Stomach (tissue), 19 donors: ENCODE data around the gene CDC16. TPM values are rescaled to one million over a fixed set of nuclear protein-coding genes. Genes with fewer than 3 reads are reported as not detected.

Experiments
- DNase-seq, 2 donors: peaks; one replicate each; pipeline versions ENCODE4 v3.0.0 to v3.0.0-alpha.2; 2013 to 2019
- H3K27ac ChIP-seq, 5 donors: fragments of 200-600 bp in 4 of 5; sonication (generic) in 4 of 5; one replicate each; pipeline ENCODE4 v1.5.1; 2013 to 2019; ENCODE audit warnings: mild to moderate bottlenecking in 1 of 5, moderate library complexity in 1 of 5
- H3K27me3 ChIP-seq, 3 donors: fragments of 200-600 bp; sonication (generic); one replicate each; pipeline ENCODE4 v1.5.1; 2017 to 2019; ENCODE audit warnings: mixed run types in 1 of 3
- H3K36me3 ChIP-seq, 4 donors: fragments of 200-600 bp; sonication (generic); 1 replicate in 3 of 4; 2 replicates in 1 of 4; pipeline ENCODE4 v1.5.1; 2016 to 2019
- H3K4me1 ChIP-seq, 4 donors: fragments of 200-600 bp; sonication (generic); one replicate each; pipeline ENCODE4 v1.5.1; 2016 to 2019
- H3K4me3 ChIP-seq, 4 donors: fragments of 200-600 bp; sonication (generic) in 3 of 4; one replicate each; pipeline ENCODE4 v1.5.1; 2016 to 2019; ENCODE audit warnings: mild to moderate bottlenecking in 1 of 4
- H3K9me3 ChIP-seq, 4 donors: fragments of 200-600 bp; sonication (generic); one replicate each; pipeline ENCODE4 v1.5.1; 2016 to 2019
- CTCF ChIP-seq, 7 experiments: fragments of 450-650 bp in 4 of 7; fragments of 200-600 bp in 3 of 7; sonication (generic) in 3 of 7; IDR thresholded peaks; one replicate each; pipeline ENCODE4 v1.5.1; 2016 to 2019; ENCODE audit warnings: antibody characterized with exemption in 7 of 7, control low read depth in 2 of 7, mild to moderate bottlenecking in 1 of 7
- EP300 ChIP-seq: sonication (generic); formaldehyde crosslinking; IDR thresholded peaks from one replicate; pipeline ENCODE4 v1.6.1; 2017; ENCODE audit warnings: antibody characterized with exemption
- POLR2A ChIP-seq, 4 donors: fragments of 450-650 bp; IDR thresholded peaks; one replicate each; pipeline ENCODE4 v1.6.1; 2016; ENCODE audit warnings: antibody characterized with exemption in 4 of 4, control low read depth in 2 of 4, mild to moderate bottlenecking in 1 of 4, moderate library complexity in 1 of 4
- POLR2AphosphoS5 ChIP-seq, 3 donors: sonication (generic); formaldehyde crosslinking; IDR thresholded peaks; one replicate each; pipeline ENCODE4 v1.6.1; 2016; ENCODE audit warnings: antibody characterized with exemption in 3 of 3
- WGBS, 5 donors: extraction: QIAGEN DNeasy Blood & Tissue Kit in 3 of 5; methylation state at CpG; one replicate each; pipeline versions ENCODE4 v1.1.5 to v1.1.7; 2013 to 2018; 5-methylcytosine and 5-hydroxymethylcytosine counted together
- intact Hi-C: fragments of 100-400 bp; cut with DNase I; formaldehyde crosslinking; loops from one replicate; pipeline ENCODE4 v1.15.1; 2023; ENCODE audit warnings: low total_unique reads
- long read RNA-seq, 10 donors: transcript quantifications; one replicate each; lab custom pipeline, GENCODE V29; 2026
- polyA plus RNA-seq, 3 donors: library from polyadenylated mRNA; stranded (reverse); fragments of 200-250 nt; gene quantifications; one replicate each; pipeline ENCODE4 v1.2.3, GENCODE V29; 2013
- total RNA-seq, 5 donors: library from RNA; depleted of rRNA; stranded (reverse); fragments of >200 nt; gene quantifications; one replicate each; pipeline versions ENCODE4 v1.1.0 to v1.2.3, GENCODE V29; 2014 to 2016
- donor health status: healthy with polysubstance abuse.
- donor health status: Bipolar disorder and iron deficiency.
- donor health status: healthy.

CDC16 gene
- total RNA-seq = 10 to 100 TPM; 63.0 to 98.5 (median 83.9) TPM
- 10 to 100 TPM; 49.3 to 51.4 (median 50.4) TPM for polyA plus RNA-seq
- long read RNA-seq, donor 1, partial matches to known transcripts = 0 of 5 reads
- long read RNA-seq, donor 1, other reads (novel, unspliced or antisense) = 0 of 5 reads
- long read RNA-seq, donor 2, partial matches to known transcripts = 0 of 6 reads
- long read RNA-seq, donor 2, other reads (novel, unspliced or antisense) = 0 of 6 reads
- long read RNA-seq, donor 3, partial matches to known transcripts = 0 of 4 reads
- long read RNA-seq, donor 3, other reads (novel, unspliced or antisense) = 0 of 4 reads
- long read RNA-seq, donor 4, partial matches to known transcripts = 0 of 1 reads
- long read RNA-seq, donor 4, other reads (novel, unspliced or antisense) = 0 of 1 reads
- long read RNA-seq, donor 5, partial matches to known transcripts = 0 of 9 reads
- long read RNA-seq, donor 5, other reads (novel, unspliced or antisense) = 0 of 9 reads
- long read RNA-seq, donor 6, transcript CDC16-203 (18 exons, 2,203 nt) = major isoform, 7 of 15 reads
- long read RNA-seq, donor 6, partial matches to known transcripts = 0 of 15 reads
- long read RNA-seq, donor 6, other reads (novel, unspliced or antisense) = 0 of 15 reads
- long read RNA-seq, donor 7, partial matches to known transcripts = 11 of 20 reads
- long read RNA-seq, donor 7, other reads (novel, unspliced or antisense) = 0 of 20 reads
- long read RNA-seq, donor 8, partial matches to known transcripts = 6 of 11 reads
- long read RNA-seq, donor 8, other reads (novel, unspliced or antisense) = 0 of 11 reads
- long read RNA-seq, donor 9, partial matches to known transcripts = 0 of 4 reads
- long read RNA-seq, donor 9, other reads (novel, unspliced or antisense) = 0 of 4 reads
- long read RNA-seq, donor 10, partial matches to known transcripts = 0 of 1 reads
- long read RNA-seq, donor 10, other reads (novel, unspliced or antisense) = 0 of 1 reads

GRCh38 chr13:114234645-114235421 lies at the start of gene CDC16:
Gene CDC16 (plus strand): TSS chr13:114234897. CDS start chr13:114235085, 188 bp downstream.
- peak in 2 of 7 experiments; percentile 10 to 37 for TF ChIP-seq CTCF (IDR thresholded peaks at IDR 0.05)
- TF ChIP-seq POLR2A (IDR thresholded peaks at IDR 0.05) = no peak
- TF ChIP-seq POLR2AphosphoS5 (IDR thresholded peaks at IDR 0.05) = peak; percentile 58 to 63 (median 60)
- TF ChIP-seq EP300 = no peak
- peaks cover 0 to 37% (median 22%) of the 10 kb centered on the region in 4 donors for H3K4me1 ChIP-seq
- peak; percentile 95 to 97 for DNase-seq
- 0 to 2% (median 1%) methylated on average over 36 to 76 of the region's 76 CpGs for WGBS, 5 donors
- H3K27me3 ChIP-seq = peaks cover 0 to 15% (median 11%) of the 10 kb centered on the region in 3 donors
- H3K9me3 ChIP-seq = no peaks in the 10 kb centered on the region
- H3K27ac ChIP-seq = peak within 1 kb of the TSS; percentile 87 to 98 (median 89)
- intact Hi-C loops = no loop called here
- H3K36me3 ChIP-seq = peaks cover 29 to 33% (median 33%) of the 10 kb centered on the region in 4 donors
- H3K4me3 ChIP-seq = peak within 1 kb of the TSS; percentile 72 to 94 (median 88)

GRCh38 chr13:114185182-114185971 lies 49.3 kb upstream of the CDC16 start:
- 82 to 92% (median 89%) methylated on average over 8 to 15 of the region's 15 CpGs for WGBS, 5 donors
- DNase-seq = no peak
- TF ChIP-seq EP300 = no peak
- Histone ChIP-seq H3K9me3 (peaks cover 0 to 12% (median 4%) of the 10 kb centered on the region in 4 donors), H3K36me3 (no peaks in the 10 kb centered on the region), H3K27me3 (no peaks in the 10 kb centered on the region), H3K4me3 (no peak overlapping the region), H3K4me1 (peaks cover 0 to 4% (median 0%) of the 10 kb centered on the region in 4 donors), H3K27ac (no peak overlapping the region)
- intact Hi-C loops = no loop called here

GRCh38 chr13:114194853-114195252 lies 39.8 kb upstream of the CDC16 start:
- peaks cover 0 to 5% (median under 1%) of the 10 kb centered on the region in 3 donors for H3K27me3 ChIP-seq
- no peak overlapping the region for H3K27ac ChIP-seq
- WGBS, 5 donors = 61 to 82% (median 65%) methylated on average over 5 of the region's 5 CpGs
- H3K4me3 ChIP-seq = no peak overlapping the region
- no peak for TF ChIP-seq CTCF (IDR thresholded peaks at IDR 0.05)
- no peak for TF ChIP-seq POLR2AphosphoS5 (IDR thresholded peaks at IDR 0.05)
- no peak for TF ChIP-seq EP300
- no peak for TF ChIP-seq POLR2A (IDR thresholded peaks at IDR 0.05)
- no peaks in the 10 kb centered on the region for H3K4me1 ChIP-seq
- H3K36me3 ChIP-seq = no peaks in the 10 kb centered on the region
- no peak for DNase-seq
- peaks cover 0 to 4% (median 0%) of the 10 kb centered on the region in 4 donors for H3K9me3 ChIP-seq
- intact Hi-C loops = no loop called here

GRCh38 chr13:114196629-114197028 lies 38.1 kb upstream of the CDC16 start:
- DNase-seq = no peak
- no peak overlapping the region for H3K27ac ChIP-seq
- 57 to 82% (median 65%) methylated on average over 5 of the region's 5 CpGs for WGBS, 5 donors
- intact Hi-C loops = no loop called here
- TF ChIP-seq CTCF (IDR thresholded peaks at IDR 0.05) (no peak), POLR2AphosphoS5 (IDR thresholded peaks at IDR 0.05) (no peak), EP300 (no peak), POLR2A (IDR thresholded peaks at IDR 0.05) (no peak)
- H3K27me3 ChIP-seq = peaks cover 0 to 19% (median 9%) of the 10 kb centered on the region in 3 donors
- no peaks in the 10 kb centered on the region for H3K4me1 ChIP-seq
- no peaks in the 10 kb centered on the region for H3K36me3 ChIP-seq
- peaks cover 0 to 4% (median 0%) of the 10 kb centered on the region in 4 donors for H3K9me3 ChIP-seq
- H3K4me3 ChIP-seq = no peak overlapping the region
